K562 (cell line): Measurements from ENCODE around the gene SERBP1. TPM values are rescaled to one million over a fixed set of nuclear protein-coding genes. Genes with fewer than 3 reads are reported as not detected.
A peak's percentile ranks its signal among the peaks of the same experiment; 100 is the strongest.
"Not testable (repeated sequence)": the region's sequence is repeated elsewhere in the genome, so short reads cannot be mapped to it uniquely, and the experiment has no call there.

ENCODE experiments used
- ATAC-seq: fragments of 200-7000 bp; cut with Tn5 transposase; 3 replicates; pipeline ENCODE4 v1.9.1; 2020; ENCODE audit warnings: moderate library complexity
- BruUV-seq: library from RNA; stranded (reverse); fragments of 400-500 nt; replicated peaks from 2 replicates; lab custom pipeline; 2021; lab: Mats Ljungman, UMichigan
- CTCF ChIA-PET: fragments of 300-600 bp; formaldehyde crosslinking; extraction: SDS; loops from one replicate; lab custom pipeline; 2021; ENCODE audit warnings: low intra/inter-chr PET ratio; lab: Yijun Ruan, JAX
- POLR2A ChIA-PET: fragments of 300-600, 350-650 bp; sonication (Branson Sonifier 250); formaldehyde crosslinking; extraction: SDS; loops from one replicate; lab custom pipeline; 2021; ENCODE audit warnings: antibody characterized with exemption, inconsistent platforms; lab: Yijun Ruan, JAX
- DNase-seq, 4 experiments: peaks; one replicate each; pipeline versions ENCODE4 v3.0.0 to v3.0.0-alpha.2; 2011 to 2018; ENCODE audit warnings: low spot score in 3 of 4, mixed read lengths in 3 of 4; ENCODE audit errors: extremely low read depth in 1 of 4
- FAIRE-seq: peaks from 2 replicates; lab custom pipeline; 2011; peaks lifted over from hg19 to GRCh38; lab: Jason Lieb, UNC
- H2AFZ ChIP-seq: 2 replicates; pipeline ENCODE4 v1.6.0; 2011; ENCODE audit warnings: low read depth, low read length, control low read depth, inconsistent platforms
- H3K27ac ChIP-seq: fragments of 200-600 bp; 3 replicates; pipeline ENCODE4 v1.8.0; 2011; ENCODE audit warnings: low read depth, mild to moderate bottlenecking, control low read depth, inconsistent platforms, low read length, moderate library complexity, mixed read lengths; ENCODE audit errors: extremely low read depth
- H3K27me3 ChIP-seq, 2 experiments: fragments of 300-600 bp in 1 of 2; 2 replicates in 1 of 2; 3 replicates in 1 of 2; pipeline versions ENCODE4 v1.6.0 to v1.8.0; 2011; ENCODE audit warnings: inconsistent platforms in 2 of 2, low read length in 2 of 2, mild to moderate bottlenecking in 1 of 2, mixed read lengths in 1 of 2, moderate library complexity in 1 of 2; ENCODE audit not compliant: control insufficient read depth in 2 of 2, insufficient read depth in 2 of 2
- H3K36me3 ChIP-seq: fragments of 300-600 bp; 3 replicates; pipeline ENCODE4 v1.8.0; 2011; ENCODE audit warnings: mild to moderate bottlenecking, low read length, inconsistent platforms; ENCODE audit not compliant: control insufficient read depth, insufficient read depth
- H3K4me1 ChIP-seq, 2 experiments: fragments of 200-600 bp in 1 of 2; replicated peaks in 1 of 2; 2 replicates in 1 of 2; 3 replicates in 1 of 2; pipeline versions ENCODE4 v1.5.1 to v1.8.0; 2011; ENCODE audit warnings: inconsistent platforms in 2 of 2, low read length in 2 of 2, mild to moderate bottlenecking in 1 of 2, mixed read lengths in 1 of 2, moderate library complexity in 1 of 2; ENCODE audit not compliant: control insufficient read depth in 2 of 2, insufficient read depth in 2 of 2
- H3K4me2 ChIP-seq: 2 replicates; pipeline ENCODE4 v1.6.1; 2011; ENCODE audit warnings: low read length, control low read depth, inconsistent platforms, mixed read lengths; ENCODE audit not compliant: insufficient read depth
- H3K4me3 ChIP-seq: fragments of 200-600 bp; sonication (generic), shearing (Covaris generic); 2 replicates; pipeline ENCODE4 v1.5.1; 2016; ENCODE audit warnings: control low read depth, inconsistent platforms
- H3K79me2 ChIP-seq: fragments of 200-600 bp; 3 replicates; pipeline ENCODE4 v1.8.0; 2011; ENCODE audit warnings: low read length, inconsistent platforms; ENCODE audit not compliant: control insufficient read depth, insufficient read depth
- H3K9ac ChIP-seq, 2 experiments: 2 replicates each; pipeline versions ENCODE4 v1.6.0 to v1.6.1; 2011; ENCODE audit warnings: low read depth in 2 of 2, low read length in 2 of 2, control low read depth in 1 of 2, inconsistent platforms in 1 of 2, mild to moderate bottlenecking in 1 of 2, mixed read lengths in 1 of 2; ENCODE audit not compliant: insufficient read depth in 1 of 2
- H3K9me1 ChIP-seq: one replicate; pipeline ENCODE4 v1.6.0; 2011; ENCODE audit warnings: inconsistent platforms, mild to moderate bottlenecking, low read length, moderate library complexity; ENCODE audit not compliant: control insufficient read depth, insufficient read depth
- H3K9me3 ChIP-seq: replicated peaks from 2 replicates; pipeline ENCODE4 v1.5.1; 2011; ENCODE audit warnings: low read depth, low read length, inconsistent platforms; ENCODE audit not compliant: control insufficient read depth, insufficient read depth
- H4K20me1 ChIP-seq: replicated peaks from 2 replicates; pipeline ENCODE4 v1.6.1; 2011; ENCODE audit warnings: low read length, inconsistent platforms, mixed read lengths; ENCODE audit not compliant: control insufficient read depth, insufficient read depth
- ARID1B ChIP-seq: fragments of 450-650 bp; IDR thresholded peaks from 2 replicates; pipeline ENCODE4 v1.6.1; 2016; ENCODE audit warnings: antibody characterized with exemption, mild to moderate bottlenecking, inconsistent platforms
- ATF7 ChIP-seq: fragments of 450-650 bp; IDR thresholded peaks from 2 replicates; pipeline ENCODE4 v1.7.1; 2014; ENCODE audit warnings: mild to moderate bottlenecking, moderate library complexity
- BCOR ChIP-seq: fragments of 450-650 bp; IDR thresholded peaks from 2 replicates; pipeline ENCODE4 v1.6.1; 2016
- DPF2 ChIP-seq: fragments of 450-650 bp; IDR thresholded peaks from 2 replicates; pipeline ENCODE4 v1.6.1; 2016
- EGR1 ChIP-seq: fragments of 450-650 bp; conservative IDR thresholded peaks from 2 replicates; pipeline ENCODE4 v1.6.1; 2017; ENCODE audit warnings: mild to moderate bottlenecking
- FOSL1 ChIP-seq: fragments of 200-800 bp; sonication (Bioruptor generic); conservative IDR thresholded peaks from 2 replicates; pipeline ENCODE4 v1.6.1; 2016; ENCODE audit warnings: missing genetic modification characterization, missing compliant biosample characterization
- FOXP1 ChIP-seq: sonication (generic); formaldehyde crosslinking; IDR thresholded peaks from 2 replicates; pipeline ENCODE4 v1.8.0; 2022; ENCODE audit warnings: mild to moderate bottlenecking, missing genetic modification reagents
- NRF1 ChIP-seq, 2 experiments: fragments of 450-650 bp; IDR thresholded peaks in 1 of 2; conservative IDR thresholded peaks in 1 of 2; 2 replicates each; pipeline ENCODE4 v1.6.1; 2014; ENCODE audit warnings: mild to moderate bottlenecking in 2 of 2
- RFX1 ChIP-seq: fragments of 450-650 bp; IDR thresholded peaks from 2 replicates; pipeline ENCODE4 v1.6.1; 2016; ENCODE audit warnings: mild to moderate bottlenecking, moderate library complexity
- SMARCA4 ChIP-seq: fragments of 450-650 bp; IDR thresholded peaks from 2 replicates; pipeline ENCODE4 v1.6.1; 2016
- SMARCA5 ChIP-seq: fragments of 450-650 bp; IDR thresholded peaks from 2 replicates; pipeline ENCODE4 v1.6.1; 2016
- SMARCE1 ChIP-seq: fragments of 450-650 bp; IDR thresholded peaks from 2 replicates; pipeline ENCODE4 v1.7.1; 2016; ENCODE audit warnings: mild to moderate bottlenecking
- STAT5A ChIP-seq: IDR thresholded peaks from 2 replicates; pipeline ENCODE4 v1.6.1; 2012; ENCODE audit warnings: low read length, inconsistent platforms, borderline replicate concordance
- WGBS: fragments of 100-300 bp; shearing (Covaris generic); methylation state at CpG from one replicate; pipeline ENCODE4 v1.1.6; 2016; ENCODE audit warnings: low coverage, mixed read lengths; ENCODE audit not compliant: insufficient coverage; ENCODE audit errors: missing lambda C conversion rate; 5-methylcytosine and 5-hydroxymethylcytosine counted together
- in situ Hi-C: fragments of 300-500 bp; cut with MboI; formaldehyde crosslinking; loops from 4 replicates; pipeline ENCODE4 v1.15.0; 2018; ENCODE audit warnings: inconsistent platforms, mixed read lengths
- intact Hi-C: fragments of 100-400 bp; cut with micrococcal nuclease; formaldehyde crosslinking; loops from 2 replicates; pipeline ENCODE4 v1.14.2; 2022
- polyA plus RNA-seq, 8 experiments: library from polyadenylated mRNA; depleted of rRNA in 4 of 8; stranded (reverse) in 5 of 8; unstranded in 3 of 8; fragments of >200 nt; fragmentation: Nextera tagmentation in 2 of 8; fragmentation: Illumina TruSeq in 1 of 8; extraction: Ambion mirVana in 2 of 8; extraction: Trizol in 1 of 8; gene quantifications; 2 replicates each; pipeline versions ENCODE4 v1.2.1 to v1.2.3, GENCODE V29; 2011 to 2014; ENCODE audit warnings: inconsistent platforms in 1 of 8, missing spikeins in 1 of 8
- total RNA-seq, 7 experiments: library from RNA; depleted of rRNA in 6 of 7; stranded (reverse); fragments of >200 nt in 6 of 7; fragmentation: Illumina TruSeq in 2 of 7; extraction: Trizol in 2 of 7; gene quantifications; 2 replicates each; pipeline versions ENCODE4 v1.2.1 to v1.2.3, GENCODE V29; 2011 to 2021; ENCODE audit warnings: low replicate concordance in 1 of 7
- TF ChIP-seq, protein P1 (sequence below), 2 experiments: fragments of 450-650 bp in 1 of 2; sonication (generic) in 1 of 2; formaldehyde crosslinking in 1 of 2; IDR thresholded peaks in 1 of 2; conservative IDR thresholded peaks in 1 of 2; 2 replicates each; pipeline versions ENCODE4 v1.6.1 to v1.8.1; 2016 to 2023; ENCODE audit warnings: mild to moderate bottlenecking in 2 of 2, moderate library complexity in 2 of 2, inconsistent platforms in 1 of 2, missing genetic modification reagents in 1 of 2
- TF ChIP-seq, protein P2 (sequence below): sonication (generic); formaldehyde crosslinking; IDR thresholded peaks from 2 replicates; pipeline ENCODE4 v1.8.0; 2022; ENCODE audit warnings: missing genetic modification reagents, mild to moderate bottlenecking, moderate library complexity, borderline replicate concordance

The SERBP1 gene
- total and polyA plus RNA-seq, 9 of the 15 experiments (the other 6 are each of a cell fraction or from before 2014, with no cell fraction given) = 79.9 to 761 (median 464) TPM

GRCh38 chr1:67400029-67400786, 30.0 kb downstream of the SERBP1 start:
- in situ Hi-C loops, H3K4me2 ChIP-seq, FAIRE-seq, H3K36me3 ChIP-seq, H2AFZ ChIP-seq, CTCF ChIA-PET, H3K4me1 ChIP-seq, H3K79me2 ChIP-seq, H3K9me3 ChIP-seq, intact Hi-C loops, BruUV-seq, H4K20me1 ChIP-seq, H3K9me1 ChIP-seq, H3K27me3 ChIP-seq, H3K4me3 ChIP-seq, H3K9ac ChIP-seq: not testable (repeated sequence)
- DNase-seq (peak in 1 of 4 experiments; percentile 66), ATAC-seq (peak; percentile 69)
- WGBS = 44% methylated on average over 12 of the region's 12 CpGs
- peak overlapping the region; percentile 15; the same call in 1 of the 3 replicates for H3K27ac ChIP-seq
- POLR2A ChIA-PET = interaction anchor here (0.5 to 1.2 kb wide), 5 partner anchors 10 to 539 kb away, joined by 3 to 4 read pairs (median 3); no protein-coding TSS in a partner anchor
- TF ChIP-seq SMARCA4 (peak; percentile 46), BCOR (0 out of 2 replicates have a peak, but pooled peaks have one; percentile 10), ARID1B (0 out of 2 replicates have a peak, but pooled peaks have one; percentile 37), NRF1 (conservative IDR thresholded peaks at IDR 0.05 in 1 of 2, IDR thresholded peaks at IDR 0.05 in 1 of 2) (0 out of 4 replicates have a peak, but pooled peaks of 1 of the 2 experiments have one; percentile 17), FOSL1 (tag) (peak; percentile 61), SMARCA5 (0 out of 2 replicates have a peak, but pooled peaks have one; percentile 50), DPF2 (peak; percentile 47; the same call in 1 of the 2 replicates), ATF7 (0 out of 2 replicates have a peak, but pooled peaks have one; percentile 11), RFX1 (peak; percentile 64), STAT5A (peak; percentile 77), SMARCE1 (peak; percentile 28; the same call in 1 of the 2 replicates), FOXP1 (0 out of 2 replicates have a peak, but pooled peaks have one; percentile 29), EGR1 (peak; percentile 79)
- TF ChIP-seq, protein P1, sequence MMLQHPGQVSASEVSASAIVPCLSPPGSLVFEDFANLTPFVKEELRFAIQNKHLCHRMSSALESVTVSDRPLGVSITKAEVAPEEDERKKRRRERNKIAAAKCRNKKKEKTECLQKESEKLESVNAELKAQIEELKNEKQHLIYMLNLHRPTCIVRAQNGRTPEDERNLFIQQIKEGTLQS (IDR thresholded peaks at IDR 0.05) = peak; percentile 81
- TF ChIP-seq, protein P1 (CRISPR knock-in tag; conservative IDR thresholded peaks at IDR 0.05) = not testable (repeated sequence)
- TF ChIP-seq, protein P2, sequence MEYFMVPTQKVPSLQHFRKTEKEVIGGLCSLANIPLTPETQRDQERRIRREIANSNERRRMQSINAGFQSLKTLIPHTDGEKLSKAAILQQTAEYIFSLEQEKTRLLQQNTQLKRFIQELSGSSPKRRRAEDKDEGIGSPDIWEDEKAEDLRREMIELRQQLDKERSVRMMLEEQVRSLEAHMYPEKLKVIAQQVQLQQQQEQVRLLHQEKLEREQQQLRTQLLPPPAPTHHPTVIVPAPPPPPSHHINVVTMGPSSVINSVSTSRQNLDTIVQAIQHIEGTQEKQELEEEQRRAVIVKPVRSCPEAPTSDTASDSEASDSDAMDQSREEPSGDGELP (CRISPR knock-in tag) = 0 out of 2 replicates have a peak, but pooled peaks have one; percentile 20
